GM23338 (cell line): ENCODE data around the gene KRT2. TPM values are rescaled to one million over a fixed set of nuclear protein-coding genes. Genes with fewer than 3 reads are reported as not detected.

ENCODE experiments used
- ATAC-seq: fragments of 200-7000 bp; cut with Tn5 transposase; 3 replicates; pipeline ENCODE4 v1.9.1; 2020
- DNase-seq: peaks from one replicate; pipeline ENCODE4 v3.0.0-alpha.2; 2015; ENCODE audit warnings: low spot score
- H2AFZ ChIP-seq: fragments of 200-600 bp; sonication (generic); 2 replicates; pipeline ENCODE4 v1.8.0; 2016; ENCODE audit warnings: antibody characterized with exemption, mild to moderate bottlenecking, moderate library complexity
- H3F3A ChIP-seq: fragments of 200-600 bp; sonication (generic); replicated peaks from 2 replicates; pipeline ENCODE4 v1.8.0; 2017; ENCODE audit warnings: antibody characterized with exemption, mixed run types, low read depth
- H3K27ac ChIP-seq: fragments of 200-600 bp; sonication (generic); 2 replicates; pipeline ENCODE4 v1.6.1; 2016; ENCODE audit warnings: low read depth
- H3K27me3 ChIP-seq: fragments of 200-600 bp; sonication (generic); 2 replicates; pipeline ENCODE4 v1.8.0; 2016; ENCODE audit warnings: mild to moderate bottlenecking, mixed run types, moderate library complexity; ENCODE audit not compliant: insufficient read depth
- H3K36me3 ChIP-seq: fragments of 200-600 bp; sonication (generic); 2 replicates; pipeline ENCODE4 v1.8.0; 2016; ENCODE audit warnings: mild to moderate bottlenecking; ENCODE audit not compliant: insufficient read depth
- H3K4me1 ChIP-seq: fragments of 200-600 bp; sonication (generic); 2 replicates; pipeline ENCODE4 v1.8.0; 2016; ENCODE audit warnings: mild to moderate bottlenecking, moderate library complexity; ENCODE audit not compliant: insufficient read depth
- H3K4me2 ChIP-seq: fragments of 200-600 bp; sonication (generic); 2 replicates; pipeline ENCODE4 v1.7.1; 2017; ENCODE audit warnings: mixed run types
- H3K4me3 ChIP-seq: fragments of 200-600 bp; sonication (generic); 2 replicates; pipeline ENCODE4 v1.6.1; 2016; ENCODE audit warnings: mixed run types
- H3K79me2 ChIP-seq: fragments of 200-600 bp; sonication (generic); replicated peaks from 2 replicates; pipeline ENCODE4 v1.8.0; 2017; ENCODE audit warnings: mild to moderate bottlenecking; ENCODE audit not compliant: insufficient read depth
- H3K9me2 ChIP-seq: fragments of 200-600 bp; sonication (generic); 2 replicates; pipeline ENCODE4 v1.8.0; 2017; ENCODE audit not compliant: insufficient read depth
- H4K20me1 ChIP-seq: fragments of 200-600 bp; sonication (generic); replicated peaks from 2 replicates; pipeline ENCODE4 v1.8.0; 2017; ENCODE audit warnings: mild to moderate bottlenecking; ENCODE audit not compliant: insufficient read depth
- H3K27ac Mint-ChIP-seq: 2 replicates; pipeline ENCODE4 v1.8.0; 2020; ENCODE audit warnings: inconsistent platforms, mild to moderate bottlenecking, moderate library complexity, mixed read lengths
- H3K27me3 Mint-ChIP-seq: 3 replicates; pipeline ENCODE4 v1.8.0; 2022; ENCODE audit warnings: low read depth, mild to moderate bottlenecking, moderate library complexity, mixed read lengths, inconsistent platforms; ENCODE audit not compliant: insufficient read depth, poor library complexity
- H3K36me3 Mint-ChIP-seq: 3 replicates; pipeline ENCODE4 v1.8.0; 2021; ENCODE audit warnings: low read depth, mild to moderate bottlenecking, inconsistent platforms, moderate library complexity, mixed read lengths
- H3K4me1 Mint-ChIP-seq: 3 replicates; pipeline ENCODE4 v1.8.0; 2020; ENCODE audit warnings: mild to moderate bottlenecking, inconsistent platforms, mixed read lengths
- H3K4me3 Mint-ChIP-seq: 3 replicates; pipeline ENCODE4 v1.8.0; 2021; ENCODE audit warnings: moderate library complexity, mild to moderate bottlenecking, inconsistent platforms, mixed read lengths
- H3K9me3 Mint-ChIP-seq: 3 replicates; pipeline ENCODE4 v1.8.0; 2020; ENCODE audit warnings: moderate library complexity, mild to moderate bottlenecking, inconsistent platforms, mixed read lengths
- CREB1 ChIP-seq: fragments of 250-450 bp; sonication (Bioruptor Pico); IDR thresholded peaks from 2 replicates; pipeline ENCODE4 v1.5.0; 2020; ENCODE audit warnings: low read depth, mild to moderate bottlenecking, moderate library complexity
- EZH2 ChIP-seq: fragments of 200-600 bp; sonication (generic); IDR thresholded peaks from one replicate; pipeline ENCODE4 v1.8.0; 2017; ENCODE audit warnings: antibody characterized with exemption, mild to moderate bottlenecking, low read depth; ENCODE audit not compliant: unreplicated experiment
- EZH2phosphoT487 ChIP-seq: fragments of 200-600 bp; sonication (generic); IDR thresholded peaks from one replicate; pipeline ENCODE4 v1.8.1; 2018; ENCODE audit warnings: antibody characterized with exemption; ENCODE audit not compliant: unreplicated experiment
- JUNB ChIP-seq: IDR thresholded peaks from one replicate; pipeline ENCODE4 v1.6.1; 2016; ENCODE audit warnings: antibody characterized with exemption; ENCODE audit not compliant: unreplicated experiment
- NANOG ChIP-seq: IDR thresholded peaks from 2 replicates; pipeline ENCODE4 v1.6.1; 2016; ENCODE audit warnings: antibody characterized with exemption, borderline replicate concordance
- POLR2AphosphoS5 ChIP-seq: IDR thresholded peaks from 2 replicates; pipeline ENCODE4 v1.6.1; 2016; ENCODE audit warnings: antibody characterized with exemption, low read depth
- STAT1 ChIP-seq: IDR thresholded peaks from one replicate; pipeline ENCODE4 v1.6.1; 2016; ENCODE audit warnings: antibody characterized with exemption; ENCODE audit not compliant: unreplicated experiment
- ZNF114 ChIP-seq: fragments of 250-450 bp; sonication (Bioruptor Pico); IDR thresholded peaks from 2 replicates; pipeline ENCODE4 v1.5.0; 2020; ENCODE audit warnings: mild to moderate bottlenecking, moderate library complexity
- ZNF331 ChIP-seq: fragments of 250-450 bp; sonication (Bioruptor Pico); IDR thresholded peaks from 2 replicates; pipeline ENCODE4 v1.5.0; 2020; ENCODE audit warnings: low read depth, mild to moderate bottlenecking, moderate library complexity
- polyA plus RNA-seq: library from polyadenylated mRNA; unstranded; fragments of >200 nt; fragmentation: Nextera tagmentation; extraction: Ambion mirVana; gene quantifications from 2 replicates; pipeline ENCODE4 v1.2.1, GENCODE V29; 2016
- total RNA-seq: library from RNA; depleted of rRNA; stranded (reverse); fragments of >200 nt; shearing (Covaris generic); gene quantifications from 2 replicates; pipeline ENCODE4 v1.2.3, GENCODE V29; 2014
- TF ChIP-seq, protein P1 (sequence below): IDR thresholded peaks from one replicate; pipeline ENCODE4 v1.6.1; 2018; ENCODE audit warnings: antibody characterized with exemption; ENCODE audit not compliant: unreplicated experiment
- TF ChIP-seq, protein P2 (sequence below), 2 experiments: fragments of 200-600 bp in 1 of 2; sonication (generic) in 1 of 2; conservative IDR thresholded peaks; 2 replicates each; pipeline versions ENCODE4 v1.5.1 to v1.6.1; 2016 to 2017; ENCODE audit warnings: antibody characterized with exemption in 2 of 2, low read depth in 2 of 2, mild to moderate bottlenecking in 2 of 2, moderate library complexity in 1 of 2
- TF ChIP-seq, protein P3 (sequence below): fragments of 250-450 bp; sonication (Bioruptor Pico); IDR thresholded peaks from 2 replicates; pipeline ENCODE4 v1.5.0; 2020; ENCODE audit warnings: mild to moderate bottlenecking, moderate library complexity
- TF ChIP-seq, protein P4 (sequence below): IDR thresholded peaks from 2 replicates; pipeline ENCODE4 v1.6.1; 2016; ENCODE audit warnings: antibody characterized with exemption

The KRT2 gene
- total and polyA plus RNA-seq, 2 experiments from 2014 or later = not detected

DNA sequence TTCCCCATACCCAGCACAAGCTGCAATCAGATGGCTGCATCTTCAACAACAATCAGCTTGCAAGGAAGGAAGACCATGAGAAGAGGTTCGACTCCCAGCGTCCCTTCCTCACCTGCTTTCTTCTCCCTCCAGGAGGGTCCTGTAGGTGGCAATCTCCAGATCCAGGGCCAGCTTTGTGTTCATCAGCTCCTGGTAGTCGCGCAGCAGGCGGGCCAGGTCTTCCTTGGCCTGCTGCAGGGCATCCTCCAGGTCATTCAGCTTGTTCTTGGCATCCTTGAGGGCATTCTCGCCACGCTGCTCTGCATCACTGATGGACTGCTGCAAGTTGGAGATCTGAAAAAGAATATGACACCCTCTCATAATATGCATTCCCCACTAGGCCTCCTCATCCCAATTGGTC is 24.2 kb upstream of the KRT2 start:
- Mint-ChIP-seq H3K27me3 (no peaks in the 10 kb centered on the region), H3K9me3 (no peaks in the 10 kb centered on the region), H3K27ac (no peak overlapping the region), H3K4me1 (no peaks in the 10 kb centered on the region), H3K4me3 (no peak overlapping the region), H3K36me3 (no peaks in the 10 kb centered on the region)
- Histone ChIP-seq H3K4me3 (no peak overlapping the region), H3K36me3 (no peaks in the 10 kb centered on the region), H4K20me1 (no peaks in the 10 kb centered on the region), H3K27ac (no peak overlapping the region), H2AFZ (no peak overlapping the region), H3K9me2 (peaks cover 9% of the 10 kb centered on the region; the same call in 1 of the 2 replicates), H3F3A (no peaks in the 10 kb centered on the region), H3K27me3 (no peaks in the 10 kb centered on the region), H3K4me1 (no peaks in the 10 kb centered on the region), H3K79me2 (no peaks in the 10 kb centered on the region), H3K4me2 (no peak overlapping the region)
- TF ChIP-seq ZNF114 (CRISPR knock-in tag) (no peak), NANOG (no peak), JUNB (no peak), ZNF331 (CRISPR knock-in tag) (no peak), POLR2AphosphoS5 (no peak), STAT1 (no peak), EZH2 (no peak), EZH2phosphoT487 (no peak), CREB1 (CRISPR knock-in tag) (no peak)
- TF ChIP-seq, protein P1, sequence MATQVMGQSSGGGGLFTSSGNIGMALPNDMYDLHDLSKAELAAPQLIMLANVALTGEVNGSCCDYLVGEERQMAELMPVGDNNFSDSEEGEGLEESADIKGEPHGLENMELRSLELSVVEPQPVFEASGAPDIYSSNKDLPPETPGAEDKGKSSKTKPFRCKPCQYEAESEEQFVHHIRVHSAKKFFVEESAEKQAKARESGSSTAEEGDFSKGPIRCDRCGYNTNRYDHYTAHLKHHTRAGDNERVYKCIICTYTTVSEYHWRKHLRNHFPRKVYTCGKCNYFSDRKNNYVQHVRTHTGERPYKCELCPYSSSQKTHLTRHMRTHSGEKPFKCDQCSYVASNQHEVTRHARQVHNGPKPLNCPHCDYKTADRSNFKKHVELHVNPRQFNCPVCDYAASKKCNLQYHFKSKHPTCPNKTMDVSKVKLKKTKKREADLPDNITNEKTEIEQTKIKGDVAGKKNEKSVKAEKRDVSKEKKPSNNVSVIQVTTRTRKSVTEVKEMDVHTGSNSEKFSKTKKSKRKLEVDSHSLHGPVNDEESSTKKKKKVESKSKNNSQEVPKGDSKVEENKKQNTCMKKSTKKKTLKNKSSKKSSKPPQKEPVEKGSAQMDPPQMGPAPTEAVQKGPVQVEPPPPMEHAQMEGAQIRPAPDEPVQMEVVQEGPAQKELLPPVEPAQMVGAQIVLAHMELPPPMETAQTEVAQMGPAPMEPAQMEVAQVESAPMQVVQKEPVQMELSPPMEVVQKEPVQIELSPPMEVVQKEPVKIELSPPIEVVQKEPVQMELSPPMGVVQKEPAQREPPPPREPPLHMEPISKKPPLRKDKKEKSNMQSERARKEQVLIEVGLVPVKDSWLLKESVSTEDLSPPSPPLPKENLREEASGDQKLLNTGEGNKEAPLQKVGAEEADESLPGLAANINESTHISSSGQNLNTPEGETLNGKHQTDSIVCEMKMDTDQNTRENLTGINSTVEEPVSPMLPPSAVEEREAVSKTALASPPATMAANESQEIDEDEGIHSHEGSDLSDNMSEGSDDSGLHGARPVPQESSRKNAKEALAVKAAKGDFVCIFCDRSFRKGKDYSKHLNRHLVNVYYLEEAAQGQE = no peak
- TF ChIP-seq, protein P2, sequence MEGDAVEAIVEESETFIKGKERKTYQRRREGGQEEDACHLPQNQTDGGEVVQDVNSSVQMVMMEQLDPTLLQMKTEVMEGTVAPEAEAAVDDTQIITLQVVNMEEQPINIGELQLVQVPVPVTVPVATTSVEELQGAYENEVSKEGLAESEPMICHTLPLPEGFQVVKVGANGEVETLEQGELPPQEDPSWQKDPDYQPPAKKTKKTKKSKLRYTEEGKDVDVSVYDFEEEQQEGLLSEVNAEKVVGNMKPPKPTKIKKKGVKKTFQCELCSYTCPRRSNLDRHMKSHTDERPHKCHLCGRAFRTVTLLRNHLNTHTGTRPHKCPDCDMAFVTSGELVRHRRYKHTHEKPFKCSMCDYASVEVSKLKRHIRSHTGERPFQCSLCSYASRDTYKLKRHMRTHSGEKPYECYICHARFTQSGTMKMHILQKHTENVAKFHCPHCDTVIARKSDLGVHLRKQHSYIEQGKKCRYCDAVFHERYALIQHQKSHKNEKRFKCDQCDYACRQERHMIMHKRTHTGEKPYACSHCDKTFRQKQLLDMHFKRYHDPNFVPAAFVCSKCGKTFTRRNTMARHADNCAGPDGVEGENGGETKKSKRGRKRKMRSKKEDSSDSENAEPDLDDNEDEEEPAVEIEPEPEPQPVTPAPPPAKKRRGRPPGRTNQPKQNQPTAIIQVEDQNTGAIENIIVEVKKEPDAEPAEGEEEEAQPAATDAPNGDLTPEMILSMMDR (conservative IDR thresholded peaks at IDR 0.05; ENCODE audit: low read depth in 2 of 2) = no peak
- TF ChIP-seq, protein P3, sequence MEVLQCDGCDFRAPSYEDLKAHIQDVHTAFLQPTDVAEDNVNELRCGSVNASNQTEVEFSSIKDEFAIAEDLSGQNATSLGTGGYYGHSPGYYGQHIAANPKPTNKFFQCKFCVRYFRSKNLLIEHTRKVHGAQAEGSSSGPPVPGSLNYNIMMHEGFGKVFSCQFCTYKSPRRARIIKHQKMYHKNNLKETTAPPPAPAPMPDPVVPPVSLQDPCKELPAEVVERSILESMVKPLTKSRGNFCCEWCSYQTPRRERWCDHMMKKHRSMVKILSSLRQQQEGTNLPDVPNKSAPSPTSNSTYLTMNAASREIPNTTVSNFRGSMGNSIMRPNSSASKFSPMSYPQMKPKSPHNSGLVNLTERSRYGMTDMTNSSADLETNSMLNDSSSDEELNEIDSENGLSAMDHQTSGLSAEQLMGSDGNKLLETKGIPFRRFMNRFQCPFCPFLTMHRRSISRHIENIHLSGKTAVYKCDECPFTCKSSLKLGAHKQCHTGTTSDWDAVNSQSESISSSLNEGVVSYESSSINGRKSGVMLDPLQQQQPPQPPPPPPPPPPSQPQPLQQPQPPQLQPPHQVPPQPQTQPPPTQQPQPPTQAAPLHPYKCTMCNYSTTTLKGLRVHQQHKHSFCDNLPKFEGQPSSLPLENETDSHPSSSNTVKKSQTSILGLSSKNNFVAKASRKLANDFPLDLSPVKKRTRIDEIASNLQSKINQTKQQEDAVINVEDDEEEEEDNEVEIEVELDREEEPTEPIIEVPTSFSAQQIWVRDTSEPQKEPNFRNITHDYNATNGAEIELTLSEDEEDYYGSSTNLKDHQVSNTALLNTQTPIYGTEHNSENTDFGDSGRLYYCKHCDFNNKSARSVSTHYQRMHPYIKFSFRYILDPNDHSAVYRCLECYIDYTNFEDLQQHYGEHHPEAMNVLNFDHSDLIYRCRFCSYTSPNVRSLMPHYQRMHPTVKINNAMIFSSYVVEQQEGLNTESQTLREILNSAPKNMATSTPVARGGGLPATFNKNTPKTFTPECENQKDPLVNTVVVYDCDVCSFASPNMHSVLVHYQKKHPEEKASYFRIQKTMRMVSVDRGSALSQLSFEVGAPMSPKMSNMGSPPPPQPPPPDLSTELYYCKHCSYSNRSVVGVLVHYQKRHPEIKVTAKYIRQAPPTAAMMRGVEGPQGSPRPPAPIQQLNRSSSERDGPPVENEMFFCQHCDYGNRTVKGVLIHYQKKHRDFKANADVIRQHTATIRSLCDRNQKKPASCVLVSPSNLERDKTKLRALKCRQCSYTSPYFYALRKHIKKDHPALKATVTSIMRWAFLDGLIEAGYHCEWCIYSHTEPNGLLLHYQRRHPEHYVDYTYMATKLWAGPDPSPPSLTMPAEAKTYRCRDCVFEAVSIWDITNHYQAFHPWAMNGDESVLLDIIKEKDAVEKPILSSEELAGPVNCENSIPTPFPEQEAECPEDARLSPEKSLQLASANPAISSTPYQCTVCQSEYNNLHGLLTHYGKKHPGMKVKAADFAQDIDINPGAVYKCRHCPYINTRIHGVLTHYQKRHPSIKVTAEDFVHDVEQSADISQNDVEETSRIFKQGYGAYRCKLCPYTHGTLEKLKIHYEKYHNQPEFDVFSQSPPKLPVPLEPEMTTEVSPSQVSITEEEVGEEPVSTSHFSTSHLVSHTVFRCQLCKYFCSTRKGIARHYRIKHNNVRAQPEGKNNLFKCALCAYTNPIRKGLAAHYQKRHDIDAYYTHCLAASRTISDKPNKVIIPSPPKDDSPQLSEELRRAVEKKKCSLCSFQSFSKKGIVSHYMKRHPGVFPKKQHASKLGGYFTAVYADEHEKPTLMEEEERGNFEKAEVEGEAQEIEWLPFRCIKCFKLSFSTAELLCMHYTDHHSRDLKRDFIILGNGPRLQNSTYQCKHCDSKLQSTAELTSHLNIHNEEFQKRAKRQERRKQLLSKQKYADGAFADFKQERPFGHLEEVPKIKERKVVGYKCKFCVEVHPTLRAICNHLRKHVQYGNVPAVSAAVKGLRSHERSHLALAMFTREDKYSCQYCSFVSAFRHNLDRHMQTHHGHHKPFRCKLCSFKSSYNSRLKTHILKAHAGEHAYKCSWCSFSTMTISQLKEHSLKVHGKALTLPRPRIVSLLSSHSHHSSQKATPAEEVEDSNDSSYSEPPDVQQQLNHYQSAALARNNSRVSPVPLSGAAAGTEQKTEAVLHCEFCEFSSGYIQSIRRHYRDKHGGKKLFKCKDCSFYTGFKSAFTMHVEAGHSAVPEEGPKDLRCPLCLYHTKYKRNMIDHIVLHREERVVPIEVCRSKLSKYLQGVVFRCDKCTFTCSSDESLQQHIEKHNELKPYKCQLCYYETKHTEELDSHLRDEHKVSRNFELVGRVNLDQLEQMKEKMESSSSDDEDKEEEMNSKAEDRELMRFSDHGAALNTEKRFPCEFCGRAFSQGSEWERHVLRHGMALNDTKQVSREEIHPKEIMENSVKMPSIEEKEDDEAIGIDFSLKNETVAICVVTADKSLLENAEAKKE (CRISPR knock-in tag) = no peak
- TF ChIP-seq, protein P4, sequence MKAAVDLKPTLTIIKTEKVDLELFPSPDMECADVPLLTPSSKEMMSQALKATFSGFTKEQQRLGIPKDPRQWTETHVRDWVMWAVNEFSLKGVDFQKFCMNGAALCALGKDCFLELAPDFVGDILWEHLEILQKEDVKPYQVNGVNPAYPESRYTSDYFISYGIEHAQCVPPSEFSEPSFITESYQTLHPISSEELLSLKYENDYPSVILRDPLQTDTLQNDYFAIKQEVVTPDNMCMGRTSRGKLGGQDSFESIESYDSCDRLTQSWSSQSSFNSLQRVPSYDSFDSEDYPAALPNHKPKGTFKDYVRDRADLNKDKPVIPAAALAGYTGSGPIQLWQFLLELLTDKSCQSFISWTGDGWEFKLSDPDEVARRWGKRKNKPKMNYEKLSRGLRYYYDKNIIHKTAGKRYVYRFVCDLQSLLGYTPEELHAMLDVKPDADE = no peak
- no peak for DNase-seq
- ATAC-seq = no peak
